UCSD-AML1 (cell line): ENCODE results near the gene MAGEH1.
"Not testable (repeated sequence)": the region's sequence is repeated elsewhere in the genome, so short reads cannot be mapped to it uniquely, and the experiment has no call there.

ENCODE experiments used
- DNase-seq: peaks from one replicate; lab custom pipeline; 2025; ENCODE audit not compliant: unreplicated experiment; lab: John Stamatoyannopoulos, UW

MAGEH1 gene, protein sequence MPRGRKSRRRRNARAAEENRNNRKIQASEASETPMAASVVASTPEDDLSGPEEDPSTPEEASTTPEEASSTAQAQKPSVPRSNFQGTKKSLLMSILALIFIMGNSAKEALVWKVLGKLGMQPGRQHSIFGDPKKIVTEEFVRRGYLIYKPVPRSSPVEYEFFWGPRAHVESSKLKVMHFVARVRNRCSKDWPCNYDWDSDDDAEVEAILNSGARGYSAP

DNA sequence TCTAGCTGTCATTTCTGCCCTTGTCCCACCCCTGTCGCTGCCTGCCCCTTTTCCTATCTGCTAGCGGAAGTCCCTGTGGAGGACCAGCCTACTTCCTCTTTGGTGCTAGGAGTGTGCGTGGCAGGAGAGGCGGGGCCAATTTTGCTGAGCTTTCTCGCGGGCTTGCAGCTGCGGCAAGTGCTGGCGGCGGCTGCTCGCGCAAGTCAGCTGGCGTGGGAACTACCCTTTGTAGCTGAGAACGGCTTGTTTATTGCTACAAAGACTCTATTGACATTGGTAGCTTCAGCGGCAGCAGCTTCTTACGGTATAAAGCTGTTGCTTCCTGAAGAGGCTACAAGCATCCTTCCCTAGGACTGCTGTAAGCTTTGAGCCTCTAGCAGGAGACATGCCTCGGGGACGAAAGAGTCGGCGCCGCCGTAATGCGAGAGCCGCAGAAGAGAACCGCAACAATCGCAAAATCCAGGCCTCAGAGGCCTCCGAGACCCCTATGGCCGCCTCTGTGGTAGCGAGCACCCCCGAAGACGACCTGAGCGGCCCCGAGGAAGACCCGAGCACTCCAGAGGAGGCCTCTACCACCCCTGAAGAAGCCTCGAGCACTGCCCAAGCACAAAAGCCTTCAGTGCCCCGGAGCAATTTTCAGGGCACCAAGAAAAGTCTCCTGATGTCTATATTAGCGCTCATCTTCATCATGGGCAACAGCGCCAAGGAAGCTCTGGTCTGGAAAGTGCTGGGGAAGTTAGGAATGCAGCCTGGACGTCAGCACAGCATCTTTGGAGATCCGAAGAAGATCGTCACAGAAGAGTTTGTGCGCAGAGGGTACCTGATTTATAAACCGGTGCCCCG, at the start of gene MAGEH1:
MAGEH1 (plus strand) TSS at position 138 of the 843 bp plus-strand sequence; CDS start at position 386, 248 bp downstream.
- DNase-seq = peak; percentile 64

DNA sequence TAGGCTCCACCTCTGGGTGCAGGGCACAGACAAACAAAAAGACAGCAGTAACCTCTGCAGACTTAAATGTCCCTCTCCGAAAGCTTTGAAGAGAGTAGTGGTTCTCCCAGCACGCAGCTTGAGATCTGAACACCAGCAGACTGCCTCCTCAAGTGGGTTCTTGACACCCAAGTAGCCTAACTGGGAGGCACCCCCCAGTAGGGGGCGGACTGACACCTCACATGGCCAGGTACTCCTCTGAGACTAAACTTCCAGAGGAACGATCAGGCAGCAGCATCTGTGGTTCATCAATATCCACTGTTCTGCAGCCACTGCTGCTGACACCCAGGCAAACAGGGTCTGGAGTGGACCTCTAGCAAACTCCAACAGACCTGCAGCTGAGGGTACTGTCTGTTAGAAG, 24.8 kb upstream of the MAGEH1 start:
- DNase-seq = not testable (repeated sequence)

DNA sequence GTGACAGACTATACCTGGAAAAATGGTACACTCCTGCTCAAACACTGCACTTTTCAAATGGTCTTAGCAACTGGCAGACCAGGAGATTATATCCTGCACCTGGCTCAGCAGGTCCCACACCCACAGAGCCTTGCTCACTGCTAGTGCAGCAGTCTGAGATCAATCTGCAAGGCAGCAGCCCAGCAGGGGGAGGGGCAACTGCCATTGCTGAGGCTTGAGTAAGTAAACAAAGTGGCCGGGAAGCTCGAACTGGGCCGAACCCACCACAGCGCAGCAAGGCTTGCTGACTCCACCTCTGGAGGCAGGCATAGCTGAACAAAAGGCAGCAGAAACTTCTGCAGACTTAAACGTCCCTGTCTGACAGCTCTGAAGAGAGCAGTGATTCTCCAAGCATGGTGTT, 8.5 kb upstream of the MAGEH1 start:
- not testable (repeated sequence) for DNase-seq

DNA sequence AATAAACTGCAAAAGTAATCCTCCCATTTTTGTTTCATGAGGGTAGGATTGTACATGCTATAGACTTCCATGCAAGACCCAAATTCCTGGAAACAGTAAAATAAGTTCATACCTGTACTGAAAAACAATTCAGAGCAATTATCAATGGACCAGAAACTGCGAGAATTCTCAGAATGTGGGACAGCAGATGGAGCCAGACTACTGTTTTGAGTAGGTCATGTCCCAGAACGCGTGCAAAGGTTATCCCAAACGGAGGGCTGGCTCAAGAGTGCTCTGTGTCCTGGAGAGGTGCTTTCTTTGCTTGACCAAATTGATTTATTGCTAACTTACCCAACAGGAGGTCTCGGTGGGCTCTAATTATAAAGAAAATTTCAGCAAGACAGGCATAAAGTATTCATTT, 1.7 kb upstream of the MAGEH1 start:
- no peak for DNase-seq

DNA sequence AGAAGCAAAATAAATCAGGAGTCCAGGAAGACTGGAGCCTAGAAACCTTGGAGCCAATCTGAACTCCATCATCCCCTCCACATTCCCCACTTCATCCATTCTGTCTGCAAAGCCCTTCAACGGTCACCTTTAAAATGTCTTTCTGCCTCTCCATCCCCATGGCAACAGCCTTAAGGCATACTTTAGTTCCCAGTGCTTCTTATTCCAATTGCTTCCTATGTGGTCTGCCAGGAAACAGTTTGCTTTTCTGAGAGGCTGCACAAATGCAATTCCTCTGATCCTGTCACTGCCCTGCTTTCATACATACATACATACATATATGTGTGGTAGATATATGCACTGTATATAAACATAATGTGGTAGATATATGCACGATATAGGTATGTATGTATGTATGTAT, 786 bp upstream of the MAGEH1 start:
- no peak for DNase-seq

DNA sequence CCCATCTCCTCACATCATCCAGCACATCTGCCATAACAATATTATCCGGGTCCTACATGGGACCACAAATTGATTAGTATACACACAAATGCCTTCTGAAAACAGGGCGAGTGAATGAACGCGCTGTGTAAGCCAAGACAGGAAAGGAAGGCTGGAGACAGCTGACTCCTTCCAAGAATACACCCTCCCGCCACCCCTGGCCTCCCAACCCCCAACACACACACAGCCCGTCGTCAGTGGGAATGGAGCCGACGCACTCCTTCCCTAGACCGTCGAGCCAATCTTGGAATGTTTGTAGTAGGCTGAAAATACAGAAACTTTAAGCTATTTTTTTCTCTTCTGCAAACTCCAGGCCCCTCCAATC, 319 bp upstream of the MAGEH1 start:
- DNase-seq = no peak

DNA sequence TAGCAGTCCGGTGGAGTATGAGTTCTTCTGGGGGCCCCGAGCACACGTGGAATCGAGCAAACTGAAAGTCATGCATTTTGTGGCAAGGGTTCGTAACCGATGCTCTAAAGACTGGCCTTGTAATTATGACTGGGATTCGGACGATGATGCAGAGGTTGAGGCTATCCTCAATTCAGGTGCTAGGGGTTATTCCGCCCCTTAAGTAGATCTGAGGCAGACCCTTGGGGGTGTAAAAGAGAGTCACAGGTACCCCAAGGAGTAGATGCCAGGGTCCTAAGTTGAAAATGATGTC, 852 bp downstream of the MAGEH1 start:
- DNase-seq = no peak

DNA sequence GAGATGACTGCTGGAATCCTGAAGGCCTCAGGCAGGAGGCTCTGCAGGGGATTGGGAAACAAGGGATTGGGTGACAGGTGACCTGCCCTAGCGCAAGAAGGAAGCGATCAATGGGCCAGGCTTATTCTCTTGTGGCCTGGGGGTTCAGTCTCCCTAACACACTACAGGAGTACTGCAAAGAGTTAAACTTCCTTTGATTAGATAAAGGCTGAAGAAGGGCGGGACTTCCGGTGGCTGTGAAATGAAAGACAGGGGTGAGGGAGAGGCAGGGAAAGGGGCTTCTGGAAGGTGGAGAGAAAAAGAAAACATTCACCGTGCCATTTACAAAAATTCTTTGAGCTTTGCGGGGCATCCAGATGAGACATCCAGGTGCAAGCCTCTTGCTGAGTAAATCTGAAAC, 3.8 kb downstream of the MAGEH1 start:
- not testable (repeated sequence) for DNase-seq

DNA sequence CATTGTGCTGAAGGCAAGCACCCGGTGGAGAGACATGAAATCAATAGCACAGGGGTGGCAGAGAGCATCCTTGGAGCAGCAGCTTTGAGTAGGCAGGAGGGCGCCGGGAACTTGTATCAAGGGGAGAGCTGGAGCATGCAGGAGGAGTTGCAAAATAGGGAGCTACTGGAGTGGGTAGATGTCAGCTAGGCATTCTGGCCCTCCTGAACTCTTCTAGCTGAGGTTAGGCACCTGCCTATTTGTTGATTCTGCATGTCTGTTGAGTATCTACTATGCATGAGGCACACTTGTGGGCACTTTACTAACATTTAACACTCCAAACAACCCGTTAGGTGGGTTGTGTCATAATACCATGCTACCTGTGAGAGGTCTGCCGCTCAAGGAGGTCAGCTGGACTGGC, 7.5 kb downstream of the MAGEH1 start:
- not testable (repeated sequence) for DNase-seq

DNA sequence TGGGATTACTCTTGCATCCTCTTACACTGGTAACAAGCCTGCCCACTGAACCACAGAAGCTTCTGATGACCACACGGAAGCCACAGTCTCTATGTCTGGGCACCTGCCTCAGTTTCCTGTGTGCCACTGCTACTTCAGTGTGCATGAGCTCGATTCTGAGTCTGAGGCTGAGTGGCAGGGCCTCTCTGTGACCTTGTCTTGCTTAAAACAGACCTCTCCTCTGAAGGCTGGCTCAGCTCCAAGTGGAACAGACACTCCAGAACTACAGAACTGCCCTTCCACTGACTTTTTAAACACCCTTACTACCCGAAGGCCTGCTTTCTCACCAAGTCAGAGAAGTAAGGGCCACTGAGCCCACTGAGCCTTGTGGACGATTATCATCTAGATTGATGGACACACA, 8.0 kb downstream of the MAGEH1 start:
- not testable (repeated sequence) for DNase-seq

DNA sequence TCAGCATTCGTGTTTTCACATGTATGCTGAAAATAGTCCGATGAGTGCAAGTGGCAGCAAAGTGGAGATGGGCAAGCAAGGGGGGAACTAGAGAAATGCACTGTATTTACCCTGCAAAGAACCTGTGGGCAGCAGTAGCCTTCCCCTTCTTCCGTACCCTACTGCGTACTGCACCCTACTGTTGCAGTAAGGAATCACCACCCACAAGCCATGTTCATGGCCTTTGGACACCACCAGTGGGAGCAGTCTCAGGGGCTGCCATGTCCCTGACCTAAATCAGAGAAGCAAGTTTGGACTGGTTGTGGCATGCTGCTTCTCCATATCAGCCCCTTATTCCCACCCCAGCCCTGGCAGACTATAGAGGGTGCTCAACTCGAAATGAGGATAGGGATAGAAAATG, 12.1 kb downstream of the MAGEH1 start:
- not testable (repeated sequence) for DNase-seq

DNA sequence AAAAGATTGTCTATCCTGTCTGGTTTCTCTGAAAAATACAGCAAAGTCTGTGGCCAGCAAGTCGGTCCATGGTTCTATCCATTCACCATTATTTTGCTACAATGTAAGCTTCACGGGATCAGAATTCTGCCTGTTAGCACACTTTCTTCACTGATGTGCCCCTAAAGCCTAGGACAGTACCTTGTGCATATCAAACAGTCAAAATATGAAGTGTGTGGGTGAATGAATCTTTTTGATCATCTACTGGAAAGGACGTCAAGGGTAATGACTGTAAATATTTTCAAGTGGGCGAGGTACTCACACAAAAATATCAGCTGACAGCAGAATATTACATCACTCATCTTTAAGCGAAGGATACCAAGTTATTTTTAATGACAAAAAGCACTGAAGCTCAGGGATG, 13.2 kb downstream of the MAGEH1 start:
- DNase-seq = not testable (repeated sequence)

DNA sequence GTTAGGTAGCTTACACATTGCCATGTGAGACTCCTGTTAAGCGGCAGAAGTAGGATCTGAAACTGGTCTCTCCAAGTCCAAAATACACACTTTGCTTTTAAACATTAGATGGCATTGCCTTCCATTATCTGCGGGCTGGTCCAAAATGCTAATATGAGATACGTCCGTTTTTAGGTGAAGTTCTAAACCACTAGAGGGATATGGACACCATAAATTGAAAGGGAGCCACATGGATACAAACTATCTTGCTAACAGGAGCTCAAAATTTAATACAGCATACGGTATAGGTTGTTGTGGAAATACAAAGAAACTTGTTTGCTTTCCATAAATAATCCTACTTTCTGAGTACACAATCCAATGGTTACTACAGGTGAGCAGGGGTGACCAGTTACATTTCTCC, 13.9 kb downstream of the MAGEH1 start:
- not testable (repeated sequence) for DNase-seq

DNA sequence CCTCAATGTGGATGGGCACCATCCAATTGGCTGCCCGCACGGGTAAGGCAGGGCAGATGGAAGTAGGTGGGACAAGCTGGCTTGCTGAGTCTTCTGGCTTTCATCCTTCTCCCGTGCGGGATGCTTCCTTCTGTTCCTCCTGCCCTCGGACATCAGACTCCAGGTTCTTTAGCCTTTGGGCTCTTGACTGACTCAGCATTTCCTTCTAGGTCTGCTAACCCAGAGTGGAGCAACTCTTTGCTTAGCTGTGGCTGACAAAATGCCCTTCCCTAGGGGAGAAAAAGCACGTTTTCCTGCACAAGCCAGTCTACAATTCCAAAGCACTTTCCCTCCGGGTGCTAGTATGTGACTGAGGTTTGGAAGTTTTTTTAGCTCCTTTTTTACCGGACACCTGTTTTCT, 28.0 kb downstream of the MAGEH1 start:
- not testable (repeated sequence) for DNase-seq

DNA sequence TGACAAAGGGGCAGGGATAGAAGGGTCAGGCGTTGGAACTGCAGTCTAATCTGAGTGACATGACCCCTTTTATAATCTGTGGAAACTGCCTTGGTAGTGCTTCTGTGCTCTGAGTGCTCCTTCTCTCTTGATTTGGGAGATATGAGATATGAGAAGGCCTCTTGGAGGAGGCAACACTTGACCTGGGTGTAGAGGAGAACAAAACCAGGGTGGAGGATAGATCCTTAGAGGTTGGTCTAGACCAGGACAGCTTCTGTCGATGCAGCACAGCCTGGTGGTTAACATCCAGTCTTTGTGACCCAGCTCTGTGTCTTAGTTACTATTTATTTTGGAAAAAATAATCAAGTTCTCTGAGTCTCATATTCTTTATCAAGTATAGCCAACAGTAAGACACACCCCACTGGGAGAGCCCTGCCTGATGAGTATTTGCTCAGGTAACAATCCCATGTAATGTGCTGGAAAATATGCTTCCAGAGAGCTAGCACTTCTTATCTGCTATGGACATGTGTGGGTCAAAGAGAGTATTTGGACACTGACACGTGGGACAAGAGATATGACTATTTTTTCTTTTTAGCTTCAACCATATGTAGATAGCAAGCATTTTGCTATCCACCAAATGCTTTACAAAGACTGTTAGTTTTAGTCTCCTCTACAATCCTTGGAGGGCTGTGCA, 28.6 kb downstream of the MAGEH1 start:
- DNase-seq = no peak

DNA sequence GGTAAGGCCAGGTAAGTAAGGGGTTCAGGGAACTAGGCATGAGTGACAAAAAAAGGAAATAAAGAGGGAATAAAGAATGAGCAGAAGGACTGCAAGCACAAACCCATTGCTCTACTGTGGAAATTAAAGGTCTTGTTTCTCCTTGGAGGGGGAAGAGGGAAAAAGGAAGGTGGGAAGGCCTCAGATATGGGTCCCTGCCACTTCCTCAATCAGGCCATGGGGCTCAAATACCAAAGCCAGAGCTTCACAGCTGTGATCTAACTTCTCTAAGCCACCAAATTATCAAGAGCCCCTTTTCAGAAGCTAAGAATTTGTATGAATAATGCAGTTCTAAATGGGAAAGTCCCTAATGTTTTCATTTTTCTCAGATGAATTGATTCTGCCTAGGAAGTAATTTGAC, 33.0 kb downstream of the MAGEH1 start:
- no peak for DNase-seq

DNA sequence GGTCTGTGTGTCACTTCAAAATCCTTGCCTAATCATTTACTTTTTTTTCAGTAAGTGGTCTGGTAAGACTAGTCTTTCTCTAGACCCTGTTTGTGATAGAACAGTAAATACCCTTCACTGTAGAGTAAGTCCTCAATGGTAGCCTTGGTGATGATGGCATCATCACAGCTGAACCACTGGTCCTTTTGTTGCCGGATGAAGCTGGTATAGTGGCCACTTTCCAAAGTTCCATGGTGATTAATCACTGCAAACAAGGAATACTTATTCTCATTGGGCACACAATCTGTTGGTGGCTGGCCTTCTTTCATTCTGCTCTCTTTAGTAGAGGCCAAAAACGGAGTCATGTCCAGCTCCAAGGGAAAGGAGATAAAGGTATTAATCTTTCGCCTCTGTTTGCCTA, 34.8 kb downstream of the MAGEH1 start:
- DNase-seq = no peak

DNA sequence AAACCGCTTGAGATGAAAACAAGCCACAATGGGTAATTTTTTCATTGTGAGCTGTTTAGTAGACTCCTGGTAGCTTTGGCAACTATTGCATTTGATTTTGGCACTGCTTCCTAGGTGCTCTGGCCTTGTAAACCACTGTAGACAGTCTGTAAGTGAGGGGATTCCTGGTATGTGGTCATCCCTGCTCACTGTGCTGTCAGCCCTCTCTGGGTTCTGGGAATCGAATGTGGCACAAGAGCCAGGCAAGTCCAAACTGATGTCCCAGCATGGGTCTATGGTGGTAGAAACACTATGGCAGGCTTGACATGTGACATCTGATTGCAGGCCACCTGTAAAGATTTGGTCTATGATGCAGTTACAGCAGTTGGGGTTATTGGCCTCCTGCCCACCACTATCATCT, 35.2 kb downstream of the MAGEH1 start:
- DNase-seq = no peak

DNA sequence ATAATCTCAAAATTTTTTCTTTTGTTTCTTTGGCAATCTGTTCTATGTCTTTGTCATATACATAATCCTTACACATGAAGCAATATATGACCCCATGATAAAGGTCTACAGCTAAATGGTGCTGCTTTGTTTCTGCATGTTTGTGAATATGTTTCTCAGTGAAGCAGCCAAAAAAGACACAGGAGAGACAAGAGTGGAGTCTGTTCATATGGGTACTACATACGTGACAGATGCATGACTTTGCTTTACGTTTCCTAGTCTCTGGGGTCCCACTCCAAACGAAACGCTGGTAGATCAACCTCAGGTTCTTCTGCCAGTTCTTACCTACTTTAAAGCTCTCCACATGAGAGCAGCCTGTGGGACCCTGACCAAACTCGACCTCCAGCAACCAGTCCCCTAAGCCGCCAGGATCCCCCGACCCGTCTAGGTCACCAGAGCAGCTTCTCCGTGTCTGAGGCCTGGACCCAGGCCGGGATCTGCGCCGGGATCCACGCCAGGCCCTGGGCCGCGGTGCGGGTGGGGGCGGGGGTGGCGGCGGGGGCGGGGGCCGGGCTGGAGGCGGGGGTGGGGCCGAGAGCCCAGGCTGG, 36.2 kb downstream of the MAGEH1 start:
- no peak for DNase-seq

DNA sequence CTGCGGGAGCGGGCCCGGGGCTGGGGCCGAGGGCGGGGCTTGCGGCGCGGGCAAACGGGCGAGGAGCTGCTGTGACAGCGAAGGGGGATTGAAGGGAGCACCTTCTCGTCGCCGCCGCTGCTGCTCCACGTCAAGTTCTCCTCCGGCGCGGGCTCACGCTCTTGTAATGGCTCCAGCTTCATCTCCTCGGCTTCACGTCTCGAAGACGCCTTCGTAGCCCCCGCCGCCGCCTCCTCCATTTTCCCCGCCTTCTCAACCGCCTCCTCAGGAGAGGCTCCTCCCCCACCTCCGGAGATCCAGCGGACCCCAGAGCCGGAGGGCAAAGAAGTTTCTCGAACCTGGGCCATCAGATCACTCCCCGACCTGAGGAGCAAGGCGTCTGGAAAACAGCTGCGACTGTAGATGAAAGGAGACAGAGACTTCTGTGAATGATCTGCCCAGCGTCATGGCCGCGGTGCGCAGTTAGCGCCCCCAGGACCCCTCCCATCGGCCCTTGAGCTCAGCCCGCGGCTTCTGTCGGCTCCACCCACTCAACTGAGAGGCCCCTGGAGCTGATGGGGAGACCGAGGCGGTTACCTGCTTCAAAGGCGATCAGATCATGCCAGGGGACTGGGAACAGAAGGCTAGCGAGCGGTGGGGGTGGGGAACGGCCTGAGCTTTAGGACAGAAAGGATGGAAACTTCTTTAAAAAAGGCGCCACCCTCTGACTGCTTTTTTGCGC, 36.8 kb downstream of the MAGEH1 start:
- no peak for DNase-seq

DNA sequence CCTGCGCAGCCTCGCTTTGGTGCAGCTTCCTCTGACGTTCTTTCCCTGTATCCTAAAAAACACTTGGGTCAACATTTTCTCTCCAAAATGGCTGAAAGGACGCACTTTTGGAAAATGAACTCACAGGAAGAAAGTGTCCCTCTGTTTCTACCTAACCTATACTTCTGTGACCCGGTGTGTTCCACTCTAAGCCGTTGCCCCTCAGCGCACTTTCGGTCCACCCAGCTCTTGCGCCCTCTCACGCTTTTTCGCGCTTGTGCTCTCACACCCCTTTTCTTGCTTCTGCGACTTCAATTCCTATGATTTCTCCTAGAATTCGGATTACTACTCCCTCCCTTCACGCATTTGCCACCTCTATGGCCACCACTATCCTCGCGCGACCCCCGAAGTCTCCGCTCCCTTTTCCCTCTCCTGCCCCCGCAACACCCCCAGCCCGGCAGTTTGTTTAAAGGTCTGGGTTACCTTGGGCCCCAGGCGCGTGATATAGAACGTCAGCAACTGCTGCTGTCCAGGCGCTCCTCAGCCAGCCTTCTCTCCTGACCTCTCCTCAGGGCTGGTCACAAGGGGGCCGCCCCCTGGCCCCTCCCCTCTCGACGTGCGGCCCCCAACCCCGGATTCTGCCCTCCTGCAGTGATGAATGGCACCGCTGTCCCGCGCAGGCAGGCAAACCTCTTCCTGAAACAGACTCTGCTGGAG, 37.5 kb downstream of the MAGEH1 start, which contains the start of gene USP51:
USP51 (minus strand) TSS at position 535 of the 696 bp plus-strand sequence. CDS start 909 bp downstream, outside the sequence.
- DNase-seq = peak; percentile 28
